Vagina (tissue), 2 donors: ENCODE measurements around the gene KRT2.

Experiments
- CTCF ChIP-seq, 3 experiments: fragments of 450-650 bp in 2 of 3; fragments of 200-600 bp in 1 of 3; sonication (generic) in 1 of 3; IDR thresholded peaks; one replicate each; pipeline ENCODE4 v1.5.1; 2017 to 2019; ENCODE audit warnings: antibody characterized with exemption in 3 of 3, mild to moderate bottlenecking in 2 of 3, moderate library complexity in 2 of 3
- POLR2A ChIP-seq, 2 donors: fragments of 450-650 bp; IDR thresholded peaks; one replicate each; pipeline ENCODE4 v1.6.1; 2017; ENCODE audit warnings: antibody characterized with exemption in 2 of 2, mild to moderate bottlenecking in 2 of 2, moderate library complexity in 2 of 2
- POLR2AphosphoS5 ChIP-seq, 2 donors: sonication (generic); formaldehyde crosslinking; IDR thresholded peaks; one replicate each; pipeline ENCODE4 v1.9.0; 2017; ENCODE audit warnings: antibody characterized with exemption in 2 of 2, mild to moderate bottlenecking in 2 of 2, low read depth in 1 of 2; ENCODE audit not compliant: insufficient read depth in 1 of 2

- TF ChIP-seq CTCF (IDR thresholded peaks at IDR 0.05) (no peak), POLR2A (IDR thresholded peaks at IDR 0.05) (no peak), POLR2AphosphoS5 (IDR thresholded peaks at IDR 0.05; ENCODE audit: insufficient read depth in 1 of 2, low read depth in 1 of 2) (no peak)
These were observed 10.3 kb upstream of the KRT2 start for GRCh38 chr12:52662093-52662917.
